C4-2B (cell line): ENCODE measurements around the gene CFB.

ENCODE experiments used
- ZFX ChIP-seq: fragments of 450-650 bp; IDR thresholded peaks from 2 replicates; pipeline ENCODE4 v1.6.1; 2017
- TF ChIP-seq, protein P1 (sequence below): fragments of 450-650 bp; conservative IDR thresholded peaks from 2 replicates; pipeline ENCODE4 v1.5.1; 2017; ENCODE audit warnings: mild to moderate bottlenecking

DNA sequence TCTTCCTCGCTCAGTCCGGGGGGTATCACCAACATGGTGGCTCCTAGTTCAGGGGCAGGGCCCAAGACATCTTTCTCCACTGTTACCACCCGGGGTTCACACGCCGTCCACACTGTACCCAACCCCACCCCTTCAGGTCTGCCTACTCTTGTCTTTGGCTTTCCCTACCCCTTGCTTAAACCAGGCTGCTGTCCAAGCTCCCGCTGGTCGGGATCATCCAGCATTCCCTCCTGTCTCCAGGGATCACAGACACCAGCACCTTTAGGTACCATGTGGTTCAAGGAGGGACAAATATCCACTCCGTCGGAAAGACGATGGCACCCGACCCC lies 12.5 kb downstream of the CFB start:
- TF ChIP-seq, protein P1, sequence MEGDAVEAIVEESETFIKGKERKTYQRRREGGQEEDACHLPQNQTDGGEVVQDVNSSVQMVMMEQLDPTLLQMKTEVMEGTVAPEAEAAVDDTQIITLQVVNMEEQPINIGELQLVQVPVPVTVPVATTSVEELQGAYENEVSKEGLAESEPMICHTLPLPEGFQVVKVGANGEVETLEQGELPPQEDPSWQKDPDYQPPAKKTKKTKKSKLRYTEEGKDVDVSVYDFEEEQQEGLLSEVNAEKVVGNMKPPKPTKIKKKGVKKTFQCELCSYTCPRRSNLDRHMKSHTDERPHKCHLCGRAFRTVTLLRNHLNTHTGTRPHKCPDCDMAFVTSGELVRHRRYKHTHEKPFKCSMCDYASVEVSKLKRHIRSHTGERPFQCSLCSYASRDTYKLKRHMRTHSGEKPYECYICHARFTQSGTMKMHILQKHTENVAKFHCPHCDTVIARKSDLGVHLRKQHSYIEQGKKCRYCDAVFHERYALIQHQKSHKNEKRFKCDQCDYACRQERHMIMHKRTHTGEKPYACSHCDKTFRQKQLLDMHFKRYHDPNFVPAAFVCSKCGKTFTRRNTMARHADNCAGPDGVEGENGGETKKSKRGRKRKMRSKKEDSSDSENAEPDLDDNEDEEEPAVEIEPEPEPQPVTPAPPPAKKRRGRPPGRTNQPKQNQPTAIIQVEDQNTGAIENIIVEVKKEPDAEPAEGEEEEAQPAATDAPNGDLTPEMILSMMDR, result no peak
- no peak for TF ChIP-seq ZFX
